ENCODE measurements around the gene CAT. TPM values are rescaled to one million over a fixed set of nuclear protein-coding genes. Genes with fewer than 3 reads are reported as not detected.

Gene CAT
- total RNA-seq, 2 donors from 2014 or later, result 88.4 to 92.3 TPM

GRCh38 chr11:34448223-34448994 is 9.7 kb downstream of the CAT start:
- Histone ChIP-seq H3K9me3 (no peaks in the 10 kb centered on the region), H3K4me1 (no peaks in the 10 kb centered on the region), H3K9ac (ENCODE audit: low read depth in 2 of 2, low read length in 2 of 2) (no peak overlapping the region), H3K27me3 (no peaks in the 10 kb centered on the region), H3K27ac (no peak overlapping the region), H3K4me3 (no peak overlapping the region), H3K36me3 (peaks cover 10% of the 10 kb centered on the region)
- intact Hi-C loops (cut with DNase I), result no loop called here
- no peak for DNase-seq
- no peak for TF ChIP-seq CTCF (IDR thresholded peaks at IDR 0.05)

- H3K4me1 ChIP-seq, result no peaks in the 10 kb centered on the region
- H3K36me3 ChIP-seq, result peaks cover 10% of the 10 kb centered on the region
- intact Hi-C loops (cut with DNase I), result no loop called here
Observed at GRCh38 chr11:34449013-34449412, 10.3 kb downstream of the CAT start.

GRCh38 chr11:34451053-34451452 is 12.3 kb downstream of the CAT start:
- H3K27ac ChIP-seq, result no peak overlapping the region

More at GRCh38 chr11:34449013-34449412, 10.3 kb downstream of the CAT start:
- H3K27ac ChIP-seq, result no peak overlapping the region
- TF ChIP-seq CTCF (IDR thresholded peaks at IDR 0.05), result no peak
- H3K27me3 ChIP-seq, result no peaks in the 10 kb centered on the region
- no peak overlapping the region for H3K4me3 ChIP-seq
- DNase-seq, result no peak
- no peak overlapping the region for H3K9ac ChIP-seq (ENCODE audit: low read depth in 2 of 2, low read length in 2 of 2)
- no peaks in the 10 kb centered on the region for H3K9me3 ChIP-seq

GRCh38 chr11:34454308-34455032 is 15.7 kb downstream of the CAT start:
- intact Hi-C loops (cut with DNase I), result loop anchor here (10.0 kb wide), 1 partner anchor 340 kb away; no protein-coding TSS in a partner anchor
- Histone ChIP-seq H3K9ac (ENCODE audit: low read depth in 2 of 2, low read length in 2 of 2) (no peak overlapping the region), H3K4me3 (no peak overlapping the region), H3K27me3 (no peaks in the 10 kb centered on the region), H3K4me1 (no peaks in the 10 kb centered on the region), H3K9me3 (no peaks in the 10 kb centered on the region), H3K27ac (no peak overlapping the region), H3K36me3 (peaks cover 10% of the 10 kb centered on the region)
- TF ChIP-seq CTCF (IDR thresholded peaks at IDR 0.05), result no peak
- no peak for DNase-seq

More at GRCh38 chr11:34451053-34451452, 12.3 kb downstream of the CAT start:
- Histone ChIP-seq H3K27me3 (no peaks in the 10 kb centered on the region), H3K9me3 (no peaks in the 10 kb centered on the region), H3K9ac (ENCODE audit: low read depth in 2 of 2, low read length in 2 of 2) (no peak overlapping the region), H3K4me3 (no peak overlapping the region), H3K4me1 (no peaks in the 10 kb centered on the region), H3K36me3 (peaks cover 10% of the 10 kb centered on the region)
- TF ChIP-seq CTCF (IDR thresholded peaks at IDR 0.05), result no peak
- no peak for DNase-seq
- intact Hi-C loops (cut with DNase I), result loop anchor here (10.0 kb wide), 1 partner anchor 336 kb away; no protein-coding TSS in a partner anchor

- H3K9me3 ChIP-seq, result no peaks in the 10 kb centered on the region
- no peak for DNase-seq
- no peak overlapping the region for H3K4me3 ChIP-seq
- H3K27ac ChIP-seq, result no peak overlapping the region
- H3K36me3 ChIP-seq, result no peaks in the 10 kb centered on the region
- H3K9ac ChIP-seq (ENCODE audit: low read depth in 2 of 2, low read length in 2 of 2), result no peak overlapping the region
- no peaks in the 10 kb centered on the region for H3K27me3 ChIP-seq
- intact Hi-C loops (cut with DNase I), result loop anchor here (10.0 kb wide), 1 partner anchor 343 kb away; no protein-coding TSS in a partner anchor
- TF ChIP-seq CTCF (IDR thresholded peaks at IDR 0.05), result no peak
- no peaks in the 10 kb centered on the region for H3K4me1 ChIP-seq
Observed at GRCh38 chr11:34457607-34458006, 18.9 kb downstream of the CAT start.
